GM10248 (cell line): Measurements from ENCODE around the gene EIF1AX.

Experiments
- CTCF ChIA-PET: fragments of 300-600 bp; sonication (Branson Sonifier 250); formaldehyde crosslinking; extraction: SDS; loops from one replicate; lab custom pipeline; 2021; ENCODE audit warnings: antibody characterized with exemption; lab: Yijun Ruan, JAX
- POLR2A ChIA-PET: fragments of 350-650 bp; sonication (Branson Sonifier 250); formaldehyde crosslinking; extraction: SDS; loops from one replicate; lab custom pipeline; 2020; ENCODE audit warnings: antibody characterized with exemption; lab: Yijun Ruan, JAX
- DNase-seq: peaks from one replicate; pipeline ENCODE4 v3.0.0; 2012; ENCODE audit errors: extremely low spot score
- CTCF ChIP-seq: IDR thresholded peaks from 2 replicates; pipeline ENCODE4 v1.5.1; 2012; ENCODE audit warnings: mild to moderate bottlenecking, low read depth; ENCODE audit errors: extremely low read depth, missing control alignments, control extremely low read depth

The EIF1AX gene

GRCh38 chrX:20141281-20142220, at the start of gene EIF1AX:
EIF1AX (minus strand) TSS chrX:20141838; CDS start chrX:20141640, 198 bp downstream.
- peak; percentile 93 for DNase-seq
- ChIA-PET POLR2A (interaction anchor here (0.8 kb wide), 1 partner anchor 610 kb away, joined by 7 read pairs; no protein-coding TSS in a partner anchor), CTCF (interaction anchor here (0.7 kb wide), 1 partner anchor 40 kb away, joined by 3 read pairs; no protein-coding TSS in a partner anchor)

GRCh38 chrX:20189171-20189570, 47.5 kb upstream of the EIF1AX start:
- POLR2A ChIA-PET, result no interaction called here
- CTCF ChIA-PET, result no interaction called here
- TF ChIP-seq CTCF, result no peak
- DNase-seq, result no peak

More at GRCh38 chrX:20141281-20142220, at the start of gene EIF1AX:
- TF ChIP-seq CTCF, result no peak

- ChIA-PET POLR2A (no interaction called here), CTCF (interaction anchor here (1.3 kb wide), 1 partner anchor 40 kb away, joined by 3 read pairs; the partner anchor contains the start of gene EIF1AX)
- no peak for DNase-seq
- no peak for TF ChIP-seq CTCF
Measured at GRCh38 chrX:20181598-20182329, 40.1 kb upstream of the EIF1AX start.

GRCh38 chrX:20177093-20177492, 35.5 kb upstream of the EIF1AX start:
- no peak for DNase-seq
- no peak for TF ChIP-seq CTCF
- POLR2A ChIA-PET, result no interaction called here
- CTCF ChIA-PET, result no interaction called here

- TF ChIP-seq CTCF, result no peak
- ChIA-PET POLR2A (no interaction called here), CTCF (interaction anchor here (1.6 kb wide), 1 partner anchor 14 kb away, joined by 3 read pairs; no protein-coding TSS in a partner anchor)
- no peak for DNase-seq
Measured at GRCh38 chrX:20173856-20174255, 32.2 kb upstream of the EIF1AX start.

- no peak for DNase-seq
- ChIA-PET CTCF (interaction anchor here (1.6 kb wide), 1 partner anchor 13 kb away, joined by 3 read pairs; no protein-coding TSS in a partner anchor), POLR2A (no interaction called here)
- TF ChIP-seq CTCF, result no peak
Measured at GRCh38 chrX:20173313-20173712, 31.7 kb upstream of the EIF1AX start.
